ENCODE data around the gene AADACL4. TPM values are rescaled to one million over a fixed set of nuclear protein-coding genes. Genes with fewer than 3 reads are reported as not detected.

Gene AADACL4
- total and polyA plus RNA-seq, 2 donors (not counting 1 experiment from before 2014, with no cell fraction given): not detected

GRCh38 chr1:12629985-12630760 is 13.7 kb upstream of the AADACL4 start:
- Histone ChIP-seq H4K20me1 (ENCODE audit: control insufficient read depth, insufficient read depth, low read length, poor library complexity, severe bottlenecking) (no peaks in the 10 kb centered on the region), H3K4me2 (replicated peaks; ENCODE audit: low read depth, low read length, poor library complexity, severe bottlenecking) (no peak overlapping the region), H3K4me1 (ENCODE audit: control insufficient read depth in 2 of 2, insufficient read depth in 2 of 2, low read length in 2 of 2) (no peaks in the 10 kb centered on the region), H3K79me2 (ENCODE audit: control insufficient read depth, insufficient read depth, low read length) (no peaks in the 10 kb centered on the region), H3K9me3 (ENCODE audit: control extremely low read depth in 1 of 3, control insufficient read depth in 2 of 3, insufficient read depth in 1 of 3, low read length in 2 of 3) (no peaks in the 10 kb centered on the region), H3K36me3 (replicated peaks in 1 of 2; ENCODE audit: control extremely low read depth in 1 of 2, control insufficient read depth in 1 of 2, extremely low read depth in 1 of 2, insufficient read depth in 2 of 2, low read length in 1 of 2) (no peaks in the 10 kb centered on the region), H3K9ac (ENCODE audit: low read length) (no peak overlapping the region), H3K27me3 (replicated peaks in 1 of 4; ENCODE audit: control extremely low read depth in 1 of 4, control insufficient read depth in 3 of 4, insufficient read depth in 4 of 4, low read length in 3 of 4) (no peaks in the 10 kb centered on the region), H2AFZ (ENCODE audit: insufficient read depth, low read depth, low read length, poor library complexity, severe bottlenecking) (no peak overlapping the region), H3K27ac (ENCODE audit: low read length in 2 of 2) (no peak overlapping the region), H3K4me3 (ENCODE audit: control extremely low read depth in 1 of 5, extremely low read depth in 1 of 5, insufficient read depth in 1 of 5, low read depth in 2 of 5, low read length in 4 of 5) (no peak overlapping the region)
- intact Hi-C loops (cut with micrococcal nuclease): no loop called here
- peaks cover 8% of the 10 kb centered on the region for H3K27me3 Mint-ChIP-seq
- no peak for DNase-seq
- 83% methylated on average over 15 of the region's 15 CpGs for WGBS (ENCODE audit: insufficient coverage)
- H3K4me1 Mint-ChIP-seq: no peaks in the 10 kb centered on the region
- H3K27ac Mint-ChIP-seq: no peak overlapping the region
- ChIA-PET POLR2A (no interaction called here), CTCF (interaction anchor here (1.1 to 1.2 kb wide), 2 partner anchors 9 to 319 kb away, joined by 3 read pairs; no protein-coding TSS in a partner anchor)
- H3K4me3 Mint-ChIP-seq: no peak overlapping the region
- TF ChIP-seq CTCF (IDR thresholded peaks at IDR 0.05) (no peak), EZH2 (IDR thresholded peaks at IDR 0.05; ENCODE audit: borderline replicate concordance, insufficient read depth, low read depth, low read length, poor library complexity, severe bottlenecking) (no peak)
- H3K9me3 Mint-ChIP-seq (ENCODE audit: insufficient read depth): no peaks in the 10 kb centered on the region
- ATAC-seq (ENCODE audit: low read depth): no peak

- no peak overlapping the region for H3K4me3 Mint-ChIP-seq
- Histone ChIP-seq H3K4me3 (ENCODE audit: control extremely low read depth in 1 of 5, extremely low read depth in 1 of 5, insufficient read depth in 1 of 5, low read depth in 2 of 5, low read length in 4 of 5) (no peak overlapping the region), H3K79me2 (ENCODE audit: control insufficient read depth, insufficient read depth, low read length) (no peaks in the 10 kb centered on the region), H3K4me1 (ENCODE audit: control insufficient read depth in 2 of 2, insufficient read depth in 2 of 2, low read length in 2 of 2) (no peaks in the 10 kb centered on the region), H3K4me2 (replicated peaks; ENCODE audit: low read depth, low read length, poor library complexity, severe bottlenecking) (no peak overlapping the region), H3K9ac (ENCODE audit: low read length) (no peak overlapping the region), H3K27me3 (replicated peaks in 1 of 4; ENCODE audit: control extremely low read depth in 1 of 4, control insufficient read depth in 3 of 4, insufficient read depth in 4 of 4, low read length in 3 of 4) (no peaks in the 10 kb centered on the region), H3K27ac (ENCODE audit: low read length in 2 of 2) (no peak overlapping the region), H2AFZ (ENCODE audit: insufficient read depth, low read depth, low read length, poor library complexity, severe bottlenecking) (no peak overlapping the region), H4K20me1 (ENCODE audit: control insufficient read depth, insufficient read depth, low read length, poor library complexity, severe bottlenecking) (no peaks in the 10 kb centered on the region), H3K36me3 (replicated peaks in 1 of 2; ENCODE audit: control extremely low read depth in 1 of 2, control insufficient read depth in 1 of 2, extremely low read depth in 1 of 2, insufficient read depth in 2 of 2, low read length in 1 of 2) (no peaks in the 10 kb centered on the region), H3K9me3 (ENCODE audit: control extremely low read depth in 1 of 3, control insufficient read depth in 2 of 3, insufficient read depth in 1 of 3, low read length in 2 of 3) (no peaks in the 10 kb centered on the region)
- POLR2A ChIA-PET: no interaction called here
- ATAC-seq (ENCODE audit: low read depth) (no peak), DNase-seq (no peak)
- intact Hi-C loops (cut with micrococcal nuclease): no loop called here
- H3K27me3 Mint-ChIP-seq: peaks cover 11% of the 10 kb centered on the region
- H3K9me3 Mint-ChIP-seq (ENCODE audit: insufficient read depth): no peaks in the 10 kb centered on the region
- no peak overlapping the region for H3K27ac Mint-ChIP-seq
- H3K4me1 Mint-ChIP-seq: no peaks in the 10 kb centered on the region
- CTCF ChIA-PET: interaction anchor here (0.8 to 1.1 kb wide), 2 partner anchors 9 kb away, joined by 3 read pairs; no protein-coding TSS in a partner anchor
- 94% methylated on average over 6 of the region's 6 CpGs for WGBS (ENCODE audit: insufficient coverage)
- TF ChIP-seq CTCF (IDR thresholded peaks at IDR 0.05): no peak
- no peak for TF ChIP-seq EZH2 (IDR thresholded peaks at IDR 0.05; ENCODE audit: borderline replicate concordance, insufficient read depth, low read depth, low read length, poor library complexity, severe bottlenecking)
Observed at GRCh38 chr1:12630946-12631530, 12.8 kb upstream of the AADACL4 start.

Measured in B cell (primary cell).